ENCODE measurements around the gene ATG9B. TPM values are rescaled to one million over a fixed set of nuclear protein-coding genes. Genes with fewer than 3 reads are reported as not detected.

The ATG9B gene
- total RNA-seq, 1 experiment from 2014 or later: 2.1 TPM

GRCh38 chr7:150967349-150967748 is 56.9 kb downstream of the ATG9B start:
- Histone ChIP-seq H3K9me2 (ENCODE audit: insufficient read depth) (no peaks in the 10 kb centered on the region), H3K36me3 (ENCODE audit: control insufficient read depth in 1 of 2, insufficient read depth in 2 of 2, low read length in 2 of 2) (no peaks in the 10 kb centered on the region), H4K20me1 (ENCODE audit: insufficient read depth) (no peaks in the 10 kb centered on the region), H2AFZ (ENCODE audit: low read depth, low read length, poor library complexity, severe bottlenecking) (no peak overlapping the region), H3K4me2 (ENCODE audit: low read length) (no peak overlapping the region), H3K4me1 (ENCODE audit: control insufficient read depth in 1 of 2, insufficient read depth in 2 of 2, low read length in 2 of 2) (peaks cover 20 to 27% of the 10 kb centered on the region in 2 experiments), H3K9me3 (ENCODE audit: control insufficient read depth in 1 of 2, insufficient read depth in 1 of 2, low read depth in 1 of 2, low read length in 2 of 2) (no peaks in the 10 kb centered on the region), H3K9ac (ENCODE audit: low read length) (no peak overlapping the region), H3K27ac (ENCODE audit: low read depth, low read length) (no peak overlapping the region), H3K27me3 (ENCODE audit: insufficient read depth, low read length) (no peaks in the 10 kb centered on the region), H3K79me2 (ENCODE audit: insufficient read depth, low read length) (no peaks in the 10 kb centered on the region), H3K4me3 (replicated peaks in 1 of 2; ENCODE audit: low read depth in 1 of 2, low read length in 2 of 2) (no peak overlapping the region)
- no peak for DNase-seq (ENCODE audit: low read depth, low spot score)
- no TSS peak for BruUV-seq (replicated peaks)
- intact Hi-C loops (cut with micrococcal nuclease): no loop called here
- POLR2A ChIA-PET: no interaction called here
- no peak for ATAC-seq
- CTCF ChIA-PET: no interaction called here
- TF ChIP-seq FOSL1 (IDR thresholded peaks at IDR 0.05; ENCODE audit: low read depth): no peak
- TF ChIP-seq ZBTB33 (IDR thresholded peaks at IDR 0.05; ENCODE audit: extremely low read depth, insufficient replicate concordance, low read length): no peak
- TF ChIP-seq ZFX (IDR thresholded peaks at IDR 0.05): no peak
- RAD21 ChIA-PET (ENCODE audit: low non-redundant PET in 1 of 2, low total read pairs in 2 of 2, uncharacterized antibody in 2 of 2, unreplicated experiment in 2 of 2): no interaction called here

- TF ChIP-seq RAD21 (IDR thresholded peaks at IDR 0.05; ENCODE audit: low read depth): peak; percentile 67
- peak; percentile 51 to 72 (median 52) for TF ChIP-seq CTCF (IDR thresholded peaks at IDR 0.05 in 2 of 3, conservative IDR thresholded peaks at IDR 0.05 in 1 of 3; ENCODE audit: borderline replicate concordance in 1 of 3, insufficient read depth in 1 of 3, low read depth in 2 of 3, low read length in 2 of 3)
- TF ChIP-seq CBX3 (IDR thresholded peaks at IDR 0.05; ENCODE audit: low read depth): no peak
- peaks cover 20 to 27% of the 10 kb centered on the region in 2 experiments for H3K4me1 ChIP-seq (ENCODE audit: control insufficient read depth in 1 of 2, insufficient read depth in 2 of 2, low read length in 2 of 2)
- no peaks in the 10 kb centered on the region for H4K20me1 ChIP-seq (ENCODE audit: insufficient read depth)
- no peaks in the 10 kb centered on the region for H3K9me3 ChIP-seq (ENCODE audit: control insufficient read depth in 1 of 2, insufficient read depth in 1 of 2, low read depth in 1 of 2, low read length in 2 of 2)
- no peaks in the 10 kb centered on the region for H3K79me2 ChIP-seq (ENCODE audit: insufficient read depth, low read length)
- no peak overlapping the region for H3K9ac ChIP-seq (ENCODE audit: low read length)
- H3K4me3 ChIP-seq (replicated peaks in 1 of 2; ENCODE audit: low read depth in 1 of 2, low read length in 2 of 2): no peak overlapping the region
- no TSS peak for BruUV-seq (replicated peaks)
- intact Hi-C loops (cut with micrococcal nuclease): no loop called here
- RAD21 ChIA-PET (ENCODE audit: low non-redundant PET in 1 of 2, low total read pairs in 2 of 2, uncharacterized antibody in 2 of 2, unreplicated experiment in 2 of 2): interaction anchor here in 1 of 2 experiments (0.6 to 1.4 kb wide), 3 partner anchors 43 to 117 kb away, joined by 3 to 4 read pairs (median 3); partner anchors contain the start of genes ABCB8 and TMUB1
- ATAC-seq: peak; percentile 50
- H3K4me2 ChIP-seq (ENCODE audit: low read length): peak overlapping the region; percentile 67; the same call in 1 of the 2 replicates
- no peaks in the 10 kb centered on the region for H3K36me3 ChIP-seq (ENCODE audit: control insufficient read depth in 1 of 2, insufficient read depth in 2 of 2, low read length in 2 of 2)
- DNase-seq (ENCODE audit: low read depth, low spot score): no peak
- H3K27me3 ChIP-seq (ENCODE audit: insufficient read depth, low read length): no peaks in the 10 kb centered on the region
- H3K9me2 ChIP-seq (ENCODE audit: insufficient read depth): no peaks in the 10 kb centered on the region
- POLR2A ChIA-PET: no interaction called here
- no peak overlapping the region for H2AFZ ChIP-seq (ENCODE audit: low read depth, low read length, poor library complexity, severe bottlenecking)
- no peak overlapping the region for H3K27ac ChIP-seq (ENCODE audit: low read depth, low read length)
- CTCF ChIA-PET: interaction anchor here (0.7 kb wide), 1 partner anchor 15 kb away, joined by 3 read pairs; no protein-coding TSS in a partner anchor
These were observed 58.3 kb downstream of the ATG9B start for GRCh38 chr7:150966002-150966401.
